Muscle of arm (tissue), 12 donors: ENCODE data around the gene CDK10. TPM values are rescaled to one million over a fixed set of nuclear protein-coding genes. Genes with fewer than 3 reads are reported as not detected.
"Not testable (repeated sequence)": the region's sequence is repeated elsewhere in the genome, so short reads cannot be mapped to it uniquely, and the experiment has no call there.

ENCODE experiments used
- DNase-seq: peaks from one replicate; pipeline ENCODE4 v3.0.0-alpha.2; 2013
- polyA plus RNA-seq, 12 donors: library from polyadenylated mRNA; unstranded; fragments of 120-200 nt; gene quantifications; one replicate each; pipeline ENCODE4 v1.2.1, GENCODE V29; 2013; ENCODE audit not compliant: insufficient read length in 12 of 12

Gene CDK10
- polyA plus RNA-seq, 12 donors = 39.0 to 72.1 (median 46.5) TPM; not detected in 1

- DNase-seq = not testable (repeated sequence)
Measured at GRCh38 chr16:89694784-89695085, 8.2 kb downstream of the CDK10 start.

- DNase-seq = no peak
Measured at GRCh38 chr16:89695086-89695874, 8.8 kb downstream of the CDK10 start.

DNA sequence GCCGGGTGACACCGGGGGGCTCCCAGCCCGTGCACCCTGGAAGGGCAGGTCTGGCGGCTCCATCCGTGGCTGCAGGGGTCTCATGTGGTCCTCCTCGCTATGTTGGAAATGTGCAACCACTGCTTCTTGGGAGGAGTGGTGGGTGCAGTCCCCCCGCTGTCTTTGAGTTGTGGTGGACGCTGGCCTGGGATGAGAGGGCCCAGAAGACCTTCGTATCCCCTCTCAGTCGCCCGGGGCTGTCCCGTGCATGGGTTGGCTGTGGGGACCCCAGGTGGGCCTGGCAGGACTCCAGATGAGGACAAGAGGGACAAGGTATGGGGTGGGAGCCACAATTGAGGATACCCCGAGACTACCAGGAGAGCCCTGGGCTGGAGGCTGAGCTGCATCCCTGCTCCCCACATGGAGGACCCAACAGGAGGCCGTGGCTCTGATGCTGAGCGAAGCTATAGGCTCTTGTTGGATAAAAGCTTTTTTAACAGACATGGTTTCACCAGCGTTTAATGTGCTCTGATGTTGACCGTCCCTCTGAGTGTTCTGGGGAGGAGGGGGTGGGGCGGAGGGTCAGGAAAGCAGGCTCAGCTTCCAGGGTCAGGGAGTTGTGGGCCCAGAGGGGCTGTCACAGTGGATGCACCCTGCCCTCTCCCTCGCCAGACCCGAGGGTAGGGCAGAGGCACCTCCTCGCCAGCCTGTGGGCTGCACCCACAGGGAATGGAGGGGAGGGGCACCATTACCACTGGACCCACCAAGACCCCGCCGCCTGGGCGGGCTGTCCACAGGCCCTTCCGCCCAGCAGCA is 9.6 kb downstream of the CDK10 start:
- no peak for DNase-seq

GRCh38 chr16:89696670-89697128 is 10.2 kb downstream of the CDK10 start:
- DNase-seq = no peak

- DNase-seq = no peak
Measured at GRCh38 chr16:89697161-89697615, 10.7 kb downstream of the CDK10 start.

DNA sequence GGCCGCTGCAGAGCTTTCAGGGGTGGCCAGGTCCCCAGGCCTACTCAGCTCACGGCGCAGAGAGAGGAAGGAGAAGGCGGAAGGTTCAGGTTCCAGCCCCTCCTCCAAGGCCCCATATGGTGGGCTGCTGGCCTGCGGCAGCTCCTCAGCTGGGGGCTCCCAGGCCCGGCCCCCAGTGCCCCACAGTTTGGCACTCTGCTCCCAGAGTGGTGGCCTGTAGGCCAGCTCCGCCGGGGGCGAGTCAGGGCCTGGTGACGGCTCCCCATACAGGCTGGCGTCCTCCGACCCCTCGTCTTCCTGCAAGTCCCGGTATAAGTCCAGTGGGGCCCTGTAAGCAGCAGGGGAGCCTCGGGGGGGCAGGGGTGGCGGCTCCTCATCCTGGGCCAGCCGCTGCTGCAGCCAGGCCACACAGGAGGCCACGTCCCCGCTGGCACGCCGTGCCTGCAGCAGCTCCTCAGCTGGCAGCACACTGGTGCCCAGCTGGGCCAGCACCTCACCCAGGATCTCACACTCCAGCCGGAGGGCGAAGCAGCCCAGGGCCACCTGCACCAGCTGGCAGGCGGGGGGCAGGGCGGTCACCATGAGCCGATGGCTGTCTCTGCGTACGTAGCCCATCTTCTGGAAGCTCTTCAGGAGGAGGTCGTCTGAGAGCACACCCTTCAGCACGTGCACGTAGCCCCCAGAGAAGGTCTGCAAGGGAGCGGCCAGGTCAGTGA is 11.3 kb downstream of the CDK10 start:
- DNase-seq = no peak

DNA sequence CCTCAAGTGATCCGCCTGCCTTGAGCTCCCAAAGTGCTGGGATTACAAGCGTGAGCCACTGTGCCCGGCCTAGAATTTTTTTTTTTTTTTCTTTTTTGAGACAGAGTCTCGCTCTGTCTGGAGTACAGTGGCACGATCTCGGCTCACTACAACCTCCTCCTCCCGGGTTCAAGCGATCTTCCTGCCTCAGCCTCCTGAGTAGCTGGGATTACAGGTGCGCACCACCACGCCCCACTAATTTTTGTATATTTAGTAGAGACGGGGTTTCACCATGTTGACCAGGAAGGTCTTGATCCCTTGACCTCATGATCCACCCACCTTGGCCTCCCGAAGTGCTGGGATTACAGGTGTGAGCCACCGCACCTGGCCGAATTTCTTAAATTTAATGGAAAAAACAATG is 12.2 kb downstream of the CDK10 start:
- DNase-seq = not testable (repeated sequence)

DNA sequence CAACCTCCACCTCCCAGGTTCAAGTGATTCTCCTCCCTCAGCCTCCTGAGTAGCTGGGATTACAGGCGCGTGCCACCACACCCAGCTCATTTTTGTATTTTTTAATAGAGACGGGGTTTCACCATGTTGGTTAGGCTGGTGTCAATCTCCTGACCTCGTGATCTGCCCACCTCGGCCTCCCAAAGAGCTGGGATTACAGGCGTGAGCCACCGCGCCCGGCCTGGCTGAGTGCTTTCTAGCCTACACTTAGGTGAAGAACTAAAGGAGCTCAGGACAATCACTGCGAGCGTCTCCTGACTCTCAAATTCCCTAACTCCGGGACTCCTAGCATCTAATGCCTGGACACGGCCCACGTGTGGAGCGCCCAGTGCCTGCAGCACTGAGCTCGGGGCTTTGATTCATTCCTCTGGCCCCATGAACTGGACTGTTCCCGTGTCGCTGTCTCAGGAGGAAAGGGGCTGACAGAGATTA is 13.2 kb downstream of the CDK10 start:
- not testable (repeated sequence) for DNase-seq

DNA sequence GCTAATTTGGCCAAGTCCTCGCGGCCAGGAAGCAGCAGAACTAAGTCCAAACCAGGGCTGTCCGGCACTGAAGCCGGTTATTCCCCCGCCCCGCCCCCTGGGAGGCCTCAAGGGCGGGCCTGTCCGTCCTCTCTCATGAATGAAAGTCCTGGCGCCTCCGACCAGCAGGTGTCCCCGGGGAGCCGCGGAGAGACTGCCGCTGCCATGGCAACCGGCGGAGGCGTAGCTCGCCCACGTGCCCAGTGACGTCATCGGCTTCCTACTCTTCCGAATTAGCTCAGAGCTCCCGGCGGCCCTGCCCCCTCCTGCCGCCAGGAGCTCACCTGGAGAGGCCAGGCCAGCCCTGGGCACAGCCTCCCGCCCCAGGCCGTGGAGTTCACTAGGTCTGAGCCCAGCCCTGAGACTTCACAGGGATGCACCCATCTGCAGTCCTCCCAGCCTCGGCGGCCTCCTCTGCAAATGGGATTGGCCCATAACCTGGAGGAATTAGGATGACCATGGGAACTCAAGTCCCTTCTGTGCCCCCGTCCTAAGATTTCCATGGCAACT is 13.7 kb downstream of the CDK10 start:
- DNase-seq = peak; percentile 89

- DNase-seq = no peak
Measured at GRCh38 chr16:89700649-89701424, 14.3 kb downstream of the CDK10 start.

DNA sequence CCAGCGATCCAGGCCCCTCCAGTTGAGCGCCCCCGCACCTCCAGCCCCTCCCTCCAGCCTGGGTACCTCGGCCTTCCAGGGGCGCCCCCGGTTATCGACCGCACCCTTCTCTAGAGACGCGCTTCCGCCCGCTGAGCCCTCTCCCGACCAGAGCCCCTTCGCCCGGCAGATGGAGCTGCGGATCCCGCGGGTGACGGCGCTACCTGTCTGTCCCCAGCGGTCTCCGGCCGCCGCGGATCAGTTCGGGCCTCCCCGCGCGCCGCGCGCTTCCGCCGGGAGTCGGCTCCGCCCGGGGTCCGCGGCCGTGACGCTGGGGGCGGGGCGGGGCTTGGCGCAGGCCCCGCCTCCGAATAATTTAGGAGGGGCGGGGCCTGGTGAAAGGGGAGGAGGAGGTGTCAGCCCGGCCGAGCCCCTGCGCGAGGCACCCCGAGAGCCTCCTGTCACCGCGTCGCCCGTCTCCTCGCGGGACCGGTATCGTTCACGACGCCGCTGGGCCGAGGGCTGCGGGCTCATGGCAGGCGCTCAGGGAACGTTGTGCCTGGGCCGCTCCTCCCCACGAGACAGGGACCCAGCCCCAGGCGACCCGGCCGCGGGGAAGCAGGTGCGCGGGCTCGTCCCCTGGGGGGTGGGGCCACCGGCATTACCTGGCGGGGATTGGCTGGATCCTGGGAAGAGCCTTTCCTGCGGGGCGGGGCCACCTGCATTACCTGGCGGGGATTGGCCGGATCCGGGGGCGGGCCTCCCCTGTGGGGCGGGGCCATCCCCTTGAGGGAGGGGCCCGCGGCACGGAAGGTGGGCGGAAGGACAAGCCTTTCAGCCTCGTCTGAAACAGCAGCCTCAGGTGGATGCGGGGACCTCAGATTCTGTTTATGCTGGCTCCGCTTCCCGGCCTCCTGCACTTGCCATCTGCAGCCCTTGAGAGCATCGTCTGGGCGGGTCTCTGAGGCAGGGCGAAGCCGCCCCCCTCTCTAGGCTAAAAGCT is 15.2 kb downstream of the CDK10 start, which contains the start of gene SPATA2L:
SPATA2L (minus strand) TSS at position 281 of the 982 bp plus-strand sequence. CDS start 473 bp downstream, outside the sequence.
- DNase-seq = peak; percentile 70

DNA sequence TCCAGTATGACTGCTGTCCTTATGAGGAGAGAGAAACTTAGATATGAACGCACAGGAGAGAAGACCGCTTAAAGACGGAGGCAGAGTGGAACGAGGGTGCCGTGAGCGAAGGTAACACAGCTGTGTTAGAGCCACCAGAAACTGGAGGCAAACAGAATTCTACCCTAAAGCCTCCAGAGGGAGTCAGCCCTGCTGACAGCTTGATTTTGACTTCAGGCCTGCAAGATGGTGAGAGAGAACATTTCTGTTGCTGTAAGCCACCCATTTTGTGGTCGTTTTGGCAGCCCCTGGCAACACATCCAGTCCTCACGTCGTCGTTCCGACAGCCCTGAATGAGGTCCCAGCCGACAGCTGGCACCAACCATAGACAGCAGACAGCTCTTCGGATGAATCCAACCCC is 17.8 kb downstream of the CDK10 start:
- DNase-seq = no peak

- no peak for DNase-seq
Measured at GRCh38 chr16:89705006-89705405, 18.5 kb downstream of the CDK10 start.

DNA sequence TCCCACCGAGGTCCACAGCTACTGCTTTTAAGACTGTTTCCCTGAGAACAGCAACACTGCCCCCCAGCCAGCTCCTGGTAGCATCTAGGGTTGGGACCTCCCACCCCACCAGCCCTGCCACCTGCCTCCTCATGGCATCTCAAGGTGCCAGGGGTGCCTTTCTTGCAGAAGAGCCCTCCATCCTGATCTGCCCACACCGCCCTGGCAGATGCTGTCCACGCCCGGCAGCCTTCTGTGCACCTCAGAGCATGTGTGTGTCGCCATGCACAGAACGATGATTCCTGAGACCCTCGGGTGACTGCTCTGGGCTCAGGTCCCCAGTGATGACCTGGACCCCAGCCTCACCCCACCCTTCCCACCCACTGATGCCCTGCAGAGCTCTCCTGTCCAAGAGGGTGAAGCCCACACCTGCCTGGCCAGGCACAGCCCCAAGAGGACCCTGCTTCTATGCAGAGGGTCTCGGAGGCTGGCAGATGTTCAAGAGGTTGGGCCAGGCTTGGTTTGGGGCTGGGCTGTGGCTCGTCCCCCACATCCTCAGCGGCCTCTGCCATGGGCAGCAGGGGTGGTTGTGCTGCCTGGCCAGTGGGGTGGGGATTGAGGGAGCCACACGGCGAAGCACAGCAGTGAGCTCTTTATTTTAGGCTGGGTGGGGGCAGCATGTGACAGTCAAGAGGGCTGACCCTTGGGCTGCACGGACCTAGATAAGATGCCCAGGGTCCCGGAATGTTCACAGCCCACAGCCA is 20.2 kb downstream of the CDK10 start:
- no peak for DNase-seq

DNA sequence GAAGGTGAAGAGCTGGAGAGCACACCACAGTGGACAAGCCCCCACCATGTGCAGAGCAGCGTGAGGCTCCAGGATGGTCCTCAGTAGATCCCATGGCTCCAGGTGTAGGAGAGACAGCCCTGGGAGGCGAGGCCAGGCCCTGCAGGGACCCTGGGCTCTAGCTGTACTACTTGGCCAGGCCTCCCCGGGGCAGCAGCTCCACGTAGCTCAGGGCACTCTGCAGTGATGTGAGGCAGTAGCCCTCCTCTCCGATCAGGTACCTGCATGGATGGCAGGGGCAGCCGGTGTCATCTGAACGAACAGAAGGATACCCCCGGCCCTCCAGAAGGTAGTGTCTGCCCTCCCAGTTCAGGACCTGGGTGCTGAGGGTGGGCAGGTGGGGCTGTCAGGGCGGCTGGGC is 21.2 kb downstream of the CDK10 start:
- DNase-seq = no peak

GRCh38 chr16:89708481-89708931 is 22.0 kb downstream of the CDK10 start:
- no peak for DNase-seq

- DNase-seq = no peak
Measured at GRCh38 chr16:89709166-89709565, 22.7 kb downstream of the CDK10 start.

GRCh38 chr16:89709716-89710432 is 23.4 kb downstream of the CDK10 start:
- no peak for DNase-seq
